HepG2 (cell line): ENCODE results near the gene AIF1. TPM values are rescaled to one million over a fixed set of nuclear protein-coding genes. Genes with fewer than 3 reads are reported as not detected.
A peak's percentile ranks its signal among the peaks of the same experiment; 100 is the strongest.

Experiments
- ADNP ChIP-seq: sonication (generic); formaldehyde crosslinking; IDR thresholded peaks from 2 replicates; pipeline ENCODE4 v1.4.0; 2020; ENCODE audit warnings: missing genetic modification reagents
- CENPBD1 ChIP-seq: sonication (generic); formaldehyde crosslinking; IDR thresholded peaks from 2 replicates; pipeline ENCODE4 v1.8.0; 2022; ENCODE audit warnings: missing genetic modification reagents, low read depth, mild to moderate bottlenecking, borderline replicate concordance
- E2F2 ChIP-seq: sonication (generic); formaldehyde crosslinking; IDR thresholded peaks from 2 replicates; pipeline ENCODE4 v1.4.0; 2020; ENCODE audit warnings: missing genetic modification reagents, borderline replicate concordance
- EP300 ChIP-seq, 3 experiments: sonication (generic) in 1 of 3; formaldehyde crosslinking in 1 of 3; IDR thresholded peaks; 2 replicates each; pipeline versions ENCODE4 v1.5.1 to v1.6.1; 2011 to 2020; ENCODE audit warnings: low read depth in 2 of 3, low read length in 2 of 3, borderline replicate concordance in 1 of 3, improper control_type of control experiment in 1 of 3, mild to moderate bottlenecking in 1 of 3, missing genetic modification reagents in 1 of 3, moderate library complexity in 1 of 3
- FOSL2 ChIP-seq: sonication (generic); formaldehyde crosslinking; IDR thresholded peaks from 2 replicates; pipeline ENCODE4 v1.4.0; 2020; ENCODE audit warnings: missing genetic modification reagents
- GATAD2A ChIP-seq: IDR thresholded peaks from 2 replicates; pipeline ENCODE4 v1.6.1; 2016
- MTERF4 ChIP-seq: sonication (generic); formaldehyde crosslinking; IDR thresholded peaks from 2 replicates; pipeline ENCODE4 v1.8.0; 2023; ENCODE audit warnings: mild to moderate bottlenecking, missing genetic modification reagents
- NFATC3 ChIP-seq: sonication (generic); formaldehyde crosslinking; IDR thresholded peaks from 2 replicates; pipeline ENCODE4 v1.5.1; 2020; ENCODE audit warnings: mild to moderate bottlenecking, missing genetic modification reagents
- SMYD3 ChIP-seq: sonication (generic); formaldehyde crosslinking; IDR thresholded peaks from 2 replicates; pipeline ENCODE4 v1.8.1; 2023; ENCODE audit warnings: mild to moderate bottlenecking, missing genetic modification reagents
- SOX6 ChIP-seq, 2 experiments: fragments of 450-650 bp in 1 of 2; sonication (generic) in 1 of 2; formaldehyde crosslinking in 1 of 2; IDR thresholded peaks; 2 replicates each; pipeline versions ENCODE4 v1.4.0 to v1.6.1; 2017 to 2020; ENCODE audit warnings: antibody characterized with exemption in 1 of 2, mild to moderate bottlenecking in 1 of 2, missing genetic modification reagents in 1 of 2
- SP4 ChIP-seq: sonication (generic); formaldehyde crosslinking; IDR thresholded peaks from 2 replicates; pipeline ENCODE4 v1.8.1; 2023; ENCODE audit warnings: mild to moderate bottlenecking, missing genetic modification reagents
- TERF1 ChIP-seq: sonication (generic); formaldehyde crosslinking; IDR thresholded peaks from 2 replicates; pipeline ENCODE4 v1.8.0; 2022; ENCODE audit warnings: mild to moderate bottlenecking, missing genetic modification reagents, moderate library complexity
- ZNF142 ChIP-seq: sonication (generic); formaldehyde crosslinking; IDR thresholded peaks from 2 replicates; pipeline ENCODE4 v1.4.0; 2020; ENCODE audit warnings: missing genetic modification reagents
- ZNF503 ChIP-seq: sonication (generic); formaldehyde crosslinking; IDR thresholded peaks from 2 replicates; pipeline ENCODE4 v1.4.0; 2020; ENCODE audit warnings: missing genetic modification reagents
- ZNF782 ChIP-seq: sonication (generic); formaldehyde crosslinking; IDR thresholded peaks from 2 replicates; pipeline ENCODE4 v1.4.0; 2020; ENCODE audit warnings: missing genetic modification reagents, mild to moderate bottlenecking, borderline replicate concordance
- polyA plus RNA-seq, 8 experiments: library from polyadenylated mRNA; depleted of rRNA in 3 of 8; stranded (reverse) in 7 of 8; unstranded in 1 of 8; fragments of >200 nt; fragmentation: Illumina TruSeq in 4 of 8; extraction: Trizol in 4 of 8; gene quantifications; 2 replicates each; pipeline versions ENCODE4 v1.2.1 to v1.2.3, GENCODE V29; 2011 to 2016; ENCODE audit warnings: low read depth in 4 of 8, missing spikeins in 1 of 8, mixed read lengths in 1 of 8; ENCODE audit not compliant: insufficient read depth in 1 of 8
- total RNA-seq, 5 experiments: library from RNA; depleted of rRNA; stranded (reverse); fragments of >200 nt; fragmentation: Illumina TruSeq; extraction: Trizol; gene quantifications; 2 replicates each; pipeline ENCODE4 v1.2.3, GENCODE V29; 2016; ENCODE audit warnings: low read depth in 1 of 5

Gene AIF1
- total and polyA plus RNA-seq, 2 of the 13 experiments (the other 11 are each of a cell fraction or from before 2014, with no cell fraction given), result 1.5 TPM; not detected in 1

- TF ChIP-seq EP300 (IDR thresholded peaks at IDR 0.05; ENCODE audit: low read depth in 2 of 2, low read length in 2 of 2) (no peak; a peak in 3 of 4 replicates), EP300 (CRISPR knock-in tag; IDR thresholded peaks at IDR 0.05; ENCODE audit: borderline replicate concordance) (0 out of 2 replicates have a peak, but pooled peaks have one; percentile 5), ADNP (CRISPR knock-in tag) (no peak), ZNF142 (CRISPR knock-in tag) (no peak), ZNF782 (CRISPR knock-in tag) (peak; percentile 99), ZNF503 (CRISPR knock-in tag) (no peak), SOX6 (IDR thresholded peaks at IDR 0.05) (no peak), SOX6 (CRISPR knock-in tag; IDR thresholded peaks at IDR 0.05) (peak; percentile 8; the same call in 1 of the 2 replicates), E2F2 (no peak), CENPBD1 (0 out of 2 replicates have a peak, but pooled peaks have one; percentile 15), SMYD3 (CRISPR knock-in tag) (0 out of 2 replicates have a peak, but pooled peaks have one; percentile 7), NFATC3 (CRISPR knock-in tag) (peak; percentile 85; the same call in 1 of the 2 replicates), FOSL2 (CRISPR knock-in tag) (no peak), MTERF4 (peak; percentile 85), TERF1 (CRISPR knock-in tag) (0 out of 2 replicates have a peak, but pooled peaks have one; percentile 40), SP4 (CRISPR knock-in tag) (peak; percentile 78), GATAD2A (CRISPR knock-in tag) (peak; percentile 61)
Observed at GRCh38 chr6:31652925-31653724, 38.1 kb downstream of the AIF1 start (continued).
